AG09319 (cell line): Measurements from ENCODE around the gene CD74.

Experiments used
- DNase-seq: peaks from one replicate; pipeline ENCODE4 v3.0.0-alpha.2; 2010; ENCODE audit warnings: low read depth; ENCODE audit errors: extremely low read depth
- CTCF ChIP-seq: IDR thresholded peaks from 2 replicates; pipeline ENCODE4 v1.5.1; 2011; ENCODE audit warnings: low read depth, mild to moderate bottlenecking, inconsistent platforms, low read length, moderate library complexity

Gene CD74

GRCh38 chr5:150352244-150353031 lies 60.3 kb downstream of the CD74 start:
- no peak for DNase-seq
- no peak for TF ChIP-seq CTCF
